NCI-H345 treated with DMSO at 0.1 percent for 48 hours (cell line): ENCODE measurements around the gene GARIN5B.
A peak's percentile ranks its signal among the peaks of the same experiment; 100 is the strongest.

ENCODE experiments used
- DNase-seq: peaks from one replicate; lab custom pipeline; 2025; ENCODE audit not compliant: unreplicated experiment; lab: John Stamatoyannopoulos, UW

The GARIN5B gene

DNA sequence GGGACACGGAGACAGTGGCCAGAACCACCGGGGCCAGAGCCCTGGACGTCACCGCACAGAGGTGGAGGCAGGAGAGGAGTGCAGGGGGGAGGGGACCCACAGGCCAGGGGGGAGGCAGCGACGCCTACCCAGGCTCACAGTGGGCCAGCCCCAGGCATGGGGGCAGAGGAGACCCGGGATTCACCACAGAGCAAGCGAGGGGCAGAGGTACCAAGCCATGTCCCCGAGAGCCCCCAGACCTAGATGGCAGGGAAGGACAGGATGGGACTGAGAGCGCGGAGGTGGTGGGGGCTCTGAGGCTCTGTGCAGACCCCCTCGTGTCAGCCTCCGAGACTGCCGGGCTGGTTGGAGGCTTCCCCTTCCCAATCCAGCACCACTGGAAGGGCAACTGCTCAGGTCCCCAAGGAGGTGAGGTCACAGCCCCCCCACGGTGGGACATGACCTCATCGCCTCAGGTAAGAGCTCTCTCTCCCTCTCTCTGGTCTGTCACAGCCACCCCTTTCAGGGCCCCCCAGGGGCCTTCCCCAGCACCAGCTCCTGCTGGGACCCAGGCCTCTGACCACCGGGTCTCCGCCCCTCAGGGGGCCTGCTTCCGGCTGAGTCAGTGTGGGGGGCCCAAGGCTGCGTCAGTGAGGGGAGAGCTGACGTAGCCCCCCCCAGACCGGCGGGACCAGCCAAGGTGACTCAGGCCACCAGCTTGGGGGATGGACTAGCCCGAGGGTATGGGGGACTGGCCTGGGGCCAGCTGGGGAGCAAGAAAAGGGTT is 9.4 kb upstream of the GARIN5B start:
- no peak for DNase-seq

DNA sequence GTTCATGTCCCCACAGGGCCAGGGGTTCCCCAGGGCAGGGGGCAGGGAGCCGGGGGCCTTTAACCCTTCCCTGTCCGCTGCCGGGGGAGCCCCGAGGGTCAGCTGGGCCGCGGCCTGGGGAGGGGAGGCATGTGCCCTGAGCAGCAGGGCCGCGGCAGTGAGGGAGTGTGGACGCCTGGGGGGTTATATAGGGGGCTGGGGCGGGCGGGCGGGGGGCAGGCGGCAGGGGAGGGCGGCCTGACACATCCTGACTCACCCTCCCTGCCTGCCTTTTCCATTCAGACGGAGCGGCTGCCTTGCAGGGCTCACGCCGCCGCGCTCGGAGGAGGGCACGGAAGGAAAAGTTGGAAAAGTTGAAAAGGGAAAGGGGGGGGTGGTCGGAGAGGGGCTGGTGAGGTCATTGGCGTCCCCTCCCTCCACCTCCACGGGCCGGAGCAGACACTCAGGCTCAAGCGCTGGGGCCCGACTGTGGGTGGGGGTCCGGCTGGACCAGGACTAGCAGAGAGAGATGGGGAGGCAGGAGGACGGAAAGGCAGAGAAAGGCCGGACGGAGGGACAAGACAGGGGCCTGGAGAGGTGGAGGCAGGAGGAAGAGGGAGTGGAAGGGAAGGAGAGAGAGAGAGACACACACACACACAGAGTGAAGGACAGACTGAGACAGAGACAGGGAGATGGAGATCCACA is 7.4 kb upstream of the GARIN5B start, which contains the start of gene IL11:
Gene IL11 (minus strand): TSS at position 159 of the 684 bp plus-strand sequence. CDS start 153 bp downstream, at position 6.
- no peak for DNase-seq

DNA sequence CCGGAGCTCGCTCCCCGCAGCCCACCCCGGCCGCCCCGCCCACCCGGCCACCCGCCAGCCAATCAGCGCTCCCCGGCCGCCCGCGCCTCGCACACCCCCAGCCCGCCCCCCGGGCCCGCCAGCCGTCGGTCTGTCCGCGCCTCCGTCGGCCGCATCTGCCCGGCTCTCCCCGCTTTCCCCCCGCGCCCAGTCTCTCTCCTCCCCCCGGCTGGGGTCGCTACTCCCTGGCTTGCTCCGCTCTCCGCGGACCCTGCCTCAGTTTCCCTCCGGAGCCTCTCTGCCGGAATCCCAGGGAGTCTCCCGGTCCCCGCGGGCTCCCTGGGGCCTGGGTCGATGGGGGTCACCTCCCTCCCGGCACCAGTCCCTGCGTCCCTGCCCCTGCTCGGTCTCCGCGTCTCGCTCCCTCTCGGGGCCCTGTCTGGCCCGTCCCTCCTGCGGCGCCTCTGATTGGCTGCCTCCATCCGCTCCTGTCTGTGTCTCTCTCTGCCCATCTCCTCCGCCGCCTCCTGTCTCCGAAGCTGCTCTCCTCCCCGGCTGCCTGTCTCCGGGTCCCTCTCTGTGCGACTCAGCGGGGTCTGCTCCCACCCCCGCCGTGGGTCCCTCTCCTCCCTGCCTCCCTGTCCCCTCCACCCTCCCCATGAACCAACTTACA is 6.7 kb upstream of the GARIN5B start:
- no peak for DNase-seq

DNA sequence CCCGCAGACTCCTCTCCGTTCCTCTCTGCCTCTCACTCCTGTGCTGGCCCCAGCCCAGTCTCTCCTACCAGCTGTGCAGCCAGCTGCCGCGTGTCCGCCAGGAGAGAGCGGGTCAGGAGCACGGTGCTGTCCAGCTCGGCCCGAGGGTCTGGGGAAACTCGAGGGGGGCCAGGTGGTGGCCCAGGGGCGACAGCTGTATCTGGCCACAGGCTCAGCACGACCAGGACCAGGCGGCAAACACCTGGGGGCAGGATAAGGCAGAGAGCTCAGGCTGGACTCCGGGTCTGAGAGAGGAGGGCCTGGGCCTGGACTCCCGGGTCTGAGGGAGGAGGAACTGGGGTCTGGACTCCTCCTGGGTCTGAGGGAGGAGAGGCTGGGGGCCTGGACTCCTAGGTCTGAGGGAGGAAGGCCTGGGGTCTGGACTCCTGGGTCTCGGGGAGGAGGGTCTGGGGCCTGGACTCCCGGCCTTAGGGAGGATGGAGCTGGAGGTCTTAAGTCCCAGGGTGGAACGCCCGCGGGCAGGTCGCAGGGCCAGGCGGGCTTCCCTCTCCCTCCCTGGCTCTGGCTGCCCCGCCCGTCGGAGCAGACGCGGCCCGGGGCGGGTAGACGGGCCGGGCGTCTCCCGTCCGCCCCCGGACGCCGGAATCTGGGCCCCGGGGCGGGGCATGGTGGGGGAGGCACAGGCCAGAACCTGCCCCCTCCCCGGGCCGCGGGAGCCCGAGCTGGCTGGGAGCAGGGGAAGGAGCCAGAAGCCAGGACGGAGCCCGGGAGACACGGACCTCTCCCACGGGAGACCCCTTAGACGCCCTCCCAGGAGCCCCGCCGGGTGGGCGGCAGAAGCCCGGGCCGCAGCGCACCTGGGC is 5.9 kb upstream of the GARIN5B start:
- no peak for DNase-seq

DNA sequence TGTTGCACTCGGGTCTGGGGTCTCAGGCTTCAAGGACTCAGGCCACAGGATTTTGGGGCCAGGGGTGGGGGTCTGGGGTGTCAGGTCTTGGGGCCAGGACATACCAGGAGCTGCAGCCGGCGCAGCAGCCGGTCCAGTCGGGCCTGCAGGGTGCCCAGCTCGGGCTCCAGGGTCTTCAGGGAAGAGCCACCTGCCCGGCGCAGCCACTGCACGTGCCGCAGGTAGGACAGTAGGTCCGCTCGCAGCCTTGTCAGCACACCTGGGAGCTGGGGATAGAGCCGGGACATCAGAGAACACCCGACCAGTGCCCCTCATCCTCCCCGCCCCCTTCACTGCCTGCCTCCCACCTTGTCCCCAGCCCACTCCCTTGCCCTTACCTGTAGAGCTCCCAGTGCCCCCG is 5.0 kb upstream of the GARIN5B start:
- DNase-seq, result no peak

DNA sequence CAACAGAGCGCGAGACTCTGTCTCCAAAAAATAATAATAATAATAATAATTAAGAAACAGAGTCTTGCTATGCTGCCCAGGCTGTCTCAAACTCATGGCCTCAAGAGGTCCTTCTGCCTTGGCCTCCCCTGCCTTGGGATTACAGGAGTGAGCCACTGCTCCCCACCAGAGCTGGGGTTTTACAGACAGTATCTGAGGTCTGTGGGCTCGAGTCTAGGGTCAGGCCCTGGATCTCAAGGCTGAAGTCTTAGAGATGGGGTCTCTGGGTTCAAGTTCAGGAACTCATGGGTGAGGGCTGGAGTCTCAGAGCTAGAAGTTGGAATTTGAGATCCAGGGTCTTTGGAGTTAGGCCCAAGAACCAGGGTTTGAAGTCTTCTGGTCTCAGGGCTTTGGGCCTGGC is 3.7 kb upstream of the GARIN5B start:
- no peak for DNase-seq

DNA sequence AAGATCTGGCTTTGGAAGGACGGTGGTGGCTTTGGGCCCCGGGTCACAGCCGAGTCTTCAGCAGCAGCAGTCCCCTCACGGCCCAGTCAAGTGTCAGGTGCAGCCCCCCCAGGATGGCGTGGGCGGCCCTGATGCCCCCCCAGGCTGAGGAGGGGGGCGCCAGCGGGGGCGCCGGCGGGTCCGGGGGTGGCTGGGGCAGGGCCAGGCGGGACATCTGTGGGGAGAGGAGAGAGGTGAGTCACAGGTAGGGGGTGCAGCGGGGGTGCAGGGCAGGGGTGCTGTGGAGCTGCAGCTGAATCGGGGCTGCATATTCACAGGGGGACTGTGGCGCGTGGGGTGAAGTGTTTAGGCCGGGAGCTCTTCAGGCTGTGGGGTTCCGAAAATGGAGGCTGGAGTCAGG is 2.9 kb upstream of the GARIN5B start:
- no peak for DNase-seq

DNA sequence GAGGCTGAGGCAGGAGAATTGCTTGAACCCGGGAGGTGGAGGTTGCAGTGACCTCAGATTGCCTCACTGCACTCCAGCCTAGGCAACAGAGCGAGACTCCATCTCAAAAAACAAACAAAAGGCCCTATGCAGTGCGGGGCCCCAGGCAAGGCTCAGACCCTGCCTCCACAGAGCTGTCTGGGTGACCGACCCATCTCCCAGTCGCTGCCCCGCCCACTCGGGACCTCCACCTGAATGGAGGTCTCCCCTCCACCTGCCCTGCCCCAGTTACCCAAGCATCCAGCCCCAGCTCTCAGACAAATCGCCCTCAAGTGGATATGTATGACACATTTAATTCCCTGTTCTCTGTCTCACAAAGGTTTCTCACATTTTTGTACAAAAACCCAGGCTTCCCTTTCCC is 2.2 kb upstream of the GARIN5B start:
- DNase-seq, result no peak

DNA sequence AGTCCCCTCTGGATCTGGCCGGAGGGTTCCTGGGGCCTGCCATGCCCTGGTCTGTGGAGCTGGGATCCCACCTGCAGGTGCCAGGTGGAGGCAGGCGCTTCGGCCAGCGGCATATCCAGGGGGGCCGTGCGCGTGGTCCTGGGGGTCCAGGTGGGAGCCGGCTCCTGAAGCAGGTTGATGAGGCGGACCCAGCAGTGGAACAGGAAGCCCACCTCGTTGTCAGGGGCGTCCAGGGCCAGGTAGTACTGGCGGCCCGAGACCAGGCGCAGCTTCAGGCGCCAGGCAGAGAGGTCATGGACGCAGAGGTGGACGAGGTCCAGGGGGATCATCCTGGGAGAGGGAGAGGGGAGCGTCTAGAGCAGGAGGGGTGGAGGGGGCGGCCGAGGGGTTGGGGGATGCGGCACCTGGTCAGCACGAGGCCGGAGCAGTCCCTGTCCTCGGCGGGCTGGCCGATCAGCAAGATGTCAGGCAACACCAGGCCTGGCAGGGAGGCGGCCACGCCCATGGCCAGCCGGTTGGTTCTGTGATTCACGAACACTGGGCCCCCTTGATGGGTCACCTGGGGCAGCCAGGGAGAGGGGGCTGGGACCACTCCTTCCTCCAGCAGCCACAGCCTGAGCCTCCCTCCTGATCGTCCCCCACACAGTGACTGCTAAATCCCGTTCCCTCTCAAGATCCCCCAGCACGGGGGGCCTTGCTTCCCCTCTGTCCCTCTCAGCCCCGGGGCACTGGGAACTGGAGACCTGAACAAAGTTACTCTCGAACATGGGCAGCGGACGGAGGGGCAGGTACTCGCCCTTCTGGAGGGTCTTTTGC is 678 bp downstream of the GARIN5B start:
- DNase-seq, result no peak

DNA sequence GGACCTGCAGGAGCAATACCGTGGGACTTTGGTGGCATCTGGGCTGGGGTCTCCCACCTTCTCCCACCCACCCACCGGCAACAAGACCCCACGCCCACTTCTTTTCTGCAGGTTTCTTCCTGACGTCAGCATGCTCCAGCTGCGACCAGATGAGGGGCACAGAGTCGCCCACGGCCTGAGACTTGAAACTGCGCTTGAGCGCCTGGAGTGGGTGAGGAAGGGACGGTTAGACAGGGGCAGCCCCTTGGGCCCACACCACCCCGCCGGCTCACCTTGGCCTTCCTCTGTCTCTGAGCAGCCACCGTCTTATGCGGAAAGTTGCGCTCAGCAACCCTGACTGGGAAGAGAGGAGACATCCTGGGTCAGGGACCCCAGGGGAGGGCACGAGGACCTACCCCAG is 2.2 kb downstream of the GARIN5B start:
- DNase-seq, result no peak

DNA sequence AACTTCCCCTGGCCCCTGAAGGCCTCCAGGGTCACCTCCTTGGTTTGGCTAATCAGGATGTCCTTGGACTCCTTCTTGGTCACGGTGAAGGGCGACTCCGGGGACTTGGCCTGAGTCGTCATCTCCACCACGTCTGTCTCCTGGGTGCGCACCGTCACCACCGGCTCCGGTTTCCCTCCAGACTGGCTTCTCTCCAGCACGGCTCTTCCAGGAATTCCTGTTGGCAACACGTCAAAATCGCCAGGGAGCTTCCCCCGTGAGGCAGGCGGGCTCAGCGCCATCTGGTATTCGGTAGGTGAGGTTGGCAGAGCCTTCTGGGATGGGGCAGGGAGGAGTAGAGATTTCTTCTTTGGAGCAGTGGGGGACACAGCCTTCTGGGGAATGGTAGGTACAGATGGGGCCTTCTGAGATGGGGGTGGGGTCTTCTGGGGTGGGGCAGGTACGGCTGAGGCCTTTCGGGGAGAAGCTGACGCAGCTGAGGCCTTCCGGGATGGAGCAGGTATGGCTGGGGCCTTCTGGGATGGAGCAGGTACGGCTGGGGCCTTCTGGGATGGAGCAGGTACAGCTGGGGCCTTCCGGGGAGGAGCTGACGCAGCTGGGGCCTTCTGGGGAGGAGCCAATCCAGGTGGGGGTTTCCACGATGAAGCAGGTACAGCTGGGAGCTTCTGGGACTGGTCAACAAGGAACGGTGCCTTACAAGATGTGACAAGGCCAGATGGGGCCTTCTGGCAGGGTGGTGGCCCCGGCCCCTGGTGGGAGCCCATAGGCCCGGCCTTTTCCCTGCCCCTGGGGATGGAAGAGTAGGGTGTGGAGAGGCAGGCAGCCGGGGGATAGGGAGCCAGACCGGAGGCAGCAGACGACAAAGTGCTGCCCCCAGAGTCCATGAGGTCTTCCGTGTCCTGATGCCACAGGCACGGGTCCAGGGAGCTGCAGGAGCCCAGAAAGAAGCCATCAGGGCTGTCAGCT is 3.8 kb downstream of the GARIN5B start:
- DNase-seq, result no peak

DNA sequence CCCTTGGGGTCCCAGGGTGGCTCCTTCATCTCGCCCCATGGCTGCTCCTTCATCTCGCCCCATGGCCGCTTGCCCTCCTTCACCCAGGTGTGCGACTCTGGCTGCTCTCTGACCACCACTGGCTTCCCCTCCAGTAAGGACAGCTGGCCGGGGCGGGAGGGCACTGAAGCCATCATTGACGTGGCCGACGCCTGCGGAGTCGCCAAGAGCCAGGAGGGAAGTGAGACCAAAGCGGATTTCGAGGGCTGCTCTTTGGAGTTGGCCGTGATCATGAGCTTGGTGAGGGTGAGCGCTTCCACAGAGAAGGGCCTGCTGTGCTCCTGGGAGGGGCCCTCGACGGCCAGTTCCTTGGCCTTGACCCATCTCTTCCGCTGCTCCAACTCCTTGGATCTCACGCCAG is 4.6 kb downstream of the GARIN5B start:
- no peak for DNase-seq

DNA sequence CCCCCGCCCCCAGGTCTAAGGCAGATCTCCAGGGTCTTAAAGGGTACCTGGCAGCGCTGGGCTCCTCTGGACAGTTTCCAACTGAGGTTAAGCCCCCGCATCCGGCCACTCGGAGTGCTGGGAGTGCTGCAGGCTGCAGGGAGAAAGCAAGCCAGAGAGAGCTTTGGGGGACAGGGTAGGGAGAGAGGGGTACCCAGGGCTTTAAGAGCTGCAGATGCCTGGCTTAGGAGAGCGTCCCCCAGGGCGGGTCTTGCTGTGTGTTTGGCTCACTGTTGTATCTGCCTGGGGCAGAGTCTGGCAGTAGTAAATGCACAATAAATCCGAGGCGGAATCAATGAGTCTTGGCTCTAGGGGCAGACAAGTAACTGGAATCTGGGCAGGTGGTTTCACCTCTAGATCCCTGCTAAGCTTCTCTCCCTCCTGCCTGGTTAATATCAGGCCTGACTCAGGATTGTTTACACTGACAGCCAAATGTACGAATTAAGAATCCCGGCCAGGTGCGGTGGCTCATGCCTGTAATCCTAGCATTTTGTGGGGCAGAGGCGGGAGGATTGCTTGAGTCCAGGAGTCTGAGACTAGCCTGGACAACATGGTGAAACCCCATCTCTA is 7.7 kb downstream of the GARIN5B start:
- no peak for DNase-seq

DNA sequence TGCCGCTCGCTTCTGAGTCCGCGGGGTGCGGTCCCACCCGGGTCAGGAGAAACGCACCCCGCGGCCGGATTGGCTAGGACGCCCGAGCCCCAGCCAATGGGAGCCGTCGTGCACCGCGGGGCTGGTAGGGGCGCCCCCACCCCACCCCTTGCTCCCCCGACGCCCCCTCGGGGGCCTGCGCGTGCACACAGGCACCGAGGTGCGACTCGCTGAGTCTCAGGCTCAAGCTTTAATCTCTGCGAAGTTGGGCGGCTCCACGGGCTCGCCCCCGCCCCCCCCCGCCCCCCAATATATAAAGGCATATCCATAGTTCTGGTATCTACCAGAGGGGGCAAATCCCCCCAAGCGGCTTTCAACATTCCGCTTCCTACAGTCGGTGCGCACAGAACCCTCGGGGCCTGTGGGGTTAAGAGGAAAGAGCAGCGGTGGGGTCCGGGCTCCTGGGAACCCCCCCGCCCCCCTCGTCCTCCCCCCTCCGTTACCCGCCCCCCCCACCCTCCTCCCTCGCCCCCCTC is 8.3 kb downstream of the GARIN5B start, which contains the start of gene COX6B2:
Gene COX6B2 (minus strand): TSS at position 22 of the 515 bp plus-strand sequence. CDS start 198 bp downstream, outside the sequence.
- no peak for DNase-seq

DNA sequence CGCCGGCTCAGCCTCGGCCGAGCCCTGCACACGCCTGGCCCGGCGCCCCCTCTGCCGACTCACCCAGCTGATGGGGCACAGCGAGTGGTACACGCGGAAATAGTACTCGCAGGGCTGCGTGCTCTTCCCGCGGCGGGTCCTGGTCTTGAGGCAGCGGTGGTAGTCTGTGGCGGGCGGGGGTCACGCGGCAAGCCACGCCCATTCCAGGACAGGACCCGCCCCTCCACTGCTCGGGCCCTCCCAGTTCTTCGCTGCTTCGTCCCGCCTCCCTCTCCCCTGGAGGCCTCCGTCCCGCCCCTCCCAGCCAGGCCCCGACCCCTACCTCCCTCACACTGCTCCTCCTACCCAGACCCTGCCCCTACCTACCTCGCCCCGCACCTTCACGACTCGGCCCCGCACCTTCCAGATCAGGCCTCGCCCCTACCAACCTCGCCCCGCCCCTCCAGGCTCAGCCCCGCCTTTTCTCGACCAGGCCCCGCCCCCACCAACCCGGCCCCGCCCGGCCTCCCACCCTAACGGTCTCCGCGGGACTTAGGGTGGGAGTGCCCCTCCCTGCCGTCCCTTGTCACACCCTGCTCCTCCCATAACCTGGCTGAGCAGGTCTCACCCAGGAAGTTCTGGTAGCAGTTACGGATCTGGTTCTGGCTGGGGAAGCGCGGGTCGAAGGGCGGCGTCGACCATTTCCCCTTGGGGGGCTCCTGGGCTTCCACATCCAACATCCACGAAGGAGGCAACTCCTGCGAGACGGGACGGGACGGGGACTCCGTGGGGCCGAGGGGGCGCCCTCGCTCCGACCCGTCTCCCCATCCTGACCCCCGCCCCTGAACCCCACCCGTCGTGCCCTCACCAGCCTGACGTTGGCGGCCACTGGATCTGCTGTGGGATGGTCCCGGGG is 9.0 kb downstream of the GARIN5B start:
- DNase-seq, result peak; percentile 12

DNA sequence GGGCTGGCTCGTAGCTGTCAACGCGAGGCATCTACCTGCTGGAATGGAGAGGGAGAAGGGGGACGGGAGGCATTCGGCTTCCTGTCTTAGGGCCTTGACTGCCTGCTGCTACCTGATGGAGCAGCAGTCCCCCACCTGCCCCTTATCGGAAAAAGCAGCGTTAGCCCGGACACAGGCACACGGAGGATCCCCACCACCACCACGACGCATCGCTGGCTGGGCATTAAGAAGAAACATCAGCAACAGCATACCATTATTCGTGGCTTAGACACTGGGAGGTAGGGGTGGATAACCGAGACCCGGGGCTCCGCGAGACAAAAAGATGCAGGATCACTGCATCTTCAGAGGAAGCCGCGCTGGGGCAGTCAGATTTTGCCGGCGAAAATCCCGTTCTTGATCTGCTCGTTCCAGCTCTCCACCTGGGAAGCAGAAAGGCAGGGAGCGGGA is 9.7 kb downstream of the GARIN5B start:
- DNase-seq, result no peak

DNA sequence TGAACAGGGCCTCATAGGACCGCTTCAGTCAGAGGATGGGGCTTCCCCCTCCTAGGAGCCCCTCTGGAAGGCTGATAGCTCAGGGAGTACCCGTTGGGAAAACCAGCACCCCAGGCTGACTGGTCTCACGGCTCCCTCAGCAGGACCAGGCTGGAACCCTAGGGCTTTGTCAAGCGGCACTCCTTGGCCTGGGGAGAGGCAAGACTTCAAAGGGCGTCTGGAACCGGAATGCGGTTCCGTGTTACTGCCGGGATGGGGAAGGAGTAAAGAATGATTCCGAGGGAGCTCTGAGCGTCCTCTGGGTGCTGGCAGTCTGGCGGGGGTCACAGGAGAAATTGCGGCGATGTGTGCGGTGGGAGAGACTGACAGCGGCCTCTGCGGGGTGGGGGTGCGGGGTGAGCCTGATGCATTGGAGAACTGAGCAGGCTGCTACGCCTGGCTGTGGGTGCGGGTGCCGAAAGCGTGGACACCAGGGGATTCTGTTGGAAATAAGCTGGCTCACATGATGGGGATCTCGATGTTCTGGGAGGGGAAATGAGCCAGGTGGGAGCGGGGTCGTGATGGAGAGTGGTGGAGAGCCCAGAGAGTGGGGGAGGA is 10.4 kb downstream of the GARIN5B start:
- DNase-seq, result no peak
